ENCODE results near the gene AKNAD1. TPM values are rescaled to one million over a fixed set of nuclear protein-coding genes. Genes with fewer than 3 reads are reported as not detected.
A peak's percentile ranks its signal among the peaks of the same experiment; 100 is the strongest.

Gene AKNAD1
- polyA plus RNA-seq, 1 donor from 2014 or later, result not detected

- Histone ChIP-seq H3K9me2 (ENCODE audit: insufficient read depth, low read length) (no peaks in the 10 kb centered on the region), H3K4me2 (ENCODE audit: low read length) (no peak overlapping the region), H3K9ac (ENCODE audit: low read length) (no peak overlapping the region), H3F3A (ENCODE audit: insufficient read depth, low read length, poor library complexity, severe bottlenecking) (no peaks in the 10 kb centered on the region), H3K36me3 (ENCODE audit: insufficient read depth, low read length) (no peaks in the 10 kb centered on the region), H3K27ac (ENCODE audit: low read length) (no peak overlapping the region), H3K27me3 (ENCODE audit: insufficient read depth, low read depth, low read length) (no peaks in the 10 kb centered on the region), H3K4me3 (ENCODE audit: low read length) (no peak overlapping the region), H3K79me2 (replicated peaks; ENCODE audit: insufficient read depth, low read length) (no peaks in the 10 kb centered on the region), H2AFZ (ENCODE audit: low read depth, low read length) (no peak overlapping the region), H3K9me3 (ENCODE audit: low read length) (no peaks in the 10 kb centered on the region), H4K20me1 (ENCODE audit: insufficient read depth) (no peaks in the 10 kb centered on the region)
- TF ChIP-seq REST (IDR thresholded peaks at IDR 0.05; ENCODE audit: borderline replicate concordance) (no peak), CTCF (IDR thresholded peaks at IDR 0.05; ENCODE audit: poor library complexity, severe bottlenecking) (peak; percentile 92), POLR2AphosphoS5 (IDR thresholded peaks at IDR 0.05) (no peak), MXI1 (conservative IDR thresholded peaks at IDR 0.05; ENCODE audit: poor library complexity, severe bottlenecking) (no peak), TAF1 (IDR thresholded peaks at IDR 0.05; ENCODE audit: low read depth) (no peak), SMC3 (conservative IDR thresholded peaks at IDR 0.05; ENCODE audit: poor library complexity) (peak; percentile 89), EZH2 (IDR thresholded peaks at IDR 0.05; ENCODE audit: borderline replicate concordance, insufficient read depth, low read length, poor library complexity, severe bottlenecking) (no peak), EP300 (conservative IDR thresholded peaks at IDR 0.05; ENCODE audit: poor library complexity, severe bottlenecking) (no peak), RAD21 (conservative IDR thresholded peaks at IDR 0.05) (peak; percentile 91)
These were observed 41.2 kb upstream of the AKNAD1 start for GRCh38 chr1:108897865-108898720.

- Histone ChIP-seq H3K27me3 (ENCODE audit: insufficient read depth, low read depth, low read length) (no peaks in the 10 kb centered on the region), H3K9me2 (ENCODE audit: insufficient read depth, low read length) (no peaks in the 10 kb centered on the region), H3K36me3 (ENCODE audit: insufficient read depth, low read length) (no peaks in the 10 kb centered on the region), H3K4me2 (ENCODE audit: low read length) (no peak overlapping the region), H3K9me3 (ENCODE audit: low read length) (no peaks in the 10 kb centered on the region), H3F3A (ENCODE audit: insufficient read depth, low read length, poor library complexity, severe bottlenecking) (no peaks in the 10 kb centered on the region), H2AFZ (ENCODE audit: low read depth, low read length) (no peak overlapping the region), H3K79me2 (replicated peaks; ENCODE audit: insufficient read depth, low read length) (no peaks in the 10 kb centered on the region), H3K9ac (ENCODE audit: low read length) (no peak overlapping the region), H3K27ac (ENCODE audit: low read length) (no peak overlapping the region), H4K20me1 (ENCODE audit: insufficient read depth) (no peaks in the 10 kb centered on the region), H3K4me3 (ENCODE audit: low read length) (no peak overlapping the region)
- TF ChIP-seq REST (IDR thresholded peaks at IDR 0.05; ENCODE audit: borderline replicate concordance), result no peak
- no peak for TF ChIP-seq RAD21 (conservative IDR thresholded peaks at IDR 0.05)
- no peak for TF ChIP-seq EZH2 (IDR thresholded peaks at IDR 0.05; ENCODE audit: borderline replicate concordance, insufficient read depth, low read length, poor library complexity, severe bottlenecking)
- TF ChIP-seq POLR2AphosphoS5 (IDR thresholded peaks at IDR 0.05), result no peak
- no peak for TF ChIP-seq MXI1 (conservative IDR thresholded peaks at IDR 0.05; ENCODE audit: poor library complexity, severe bottlenecking)
- no peak for TF ChIP-seq TAF1 (IDR thresholded peaks at IDR 0.05; ENCODE audit: low read depth)
- TF ChIP-seq CTCF (IDR thresholded peaks at IDR 0.05; ENCODE audit: poor library complexity, severe bottlenecking), result no peak
- TF ChIP-seq SMC3 (conservative IDR thresholded peaks at IDR 0.05; ENCODE audit: poor library complexity), result no peak
- no peak for TF ChIP-seq EP300 (conservative IDR thresholded peaks at IDR 0.05; ENCODE audit: poor library complexity, severe bottlenecking)
These were observed 39.6 kb upstream of the AKNAD1 start for GRCh38 chr1:108896146-108897145.
